Endodermal cell (in vitro differentiated cells): ENCODE data around the gene RWDD1. TPM values are rescaled to one million over a fixed set of nuclear protein-coding genes. Genes with fewer than 3 reads are reported as not detected.

Experiments
- DNase-seq: peaks from one replicate; pipeline ENCODE4 v3.0.0-alpha.2; 2017
- H3K27ac ChIP-seq: 2 replicates; pipeline ENCODE4 v1.5.1; 2013; ENCODE audit warnings: mild to moderate bottlenecking, low read depth, low read length, moderate library complexity
- H3K27me3 ChIP-seq: 2 replicates; pipeline ENCODE4 v1.6.1; 2013; ENCODE audit warnings: mild to moderate bottlenecking, low read length, moderate library complexity; ENCODE audit not compliant: insufficient read depth, control insufficient read depth, poor library complexity, severe bottlenecking
- H3K36me3 ChIP-seq: 2 replicates; pipeline ENCODE4 v1.7.0; 2013; ENCODE audit warnings: mild to moderate bottlenecking, low read length, moderate library complexity; ENCODE audit not compliant: control insufficient read depth, insufficient read depth
- H3K4me1 ChIP-seq: one replicate; pipeline ENCODE4 v1.7.0; 2013; ENCODE audit warnings: low read length; ENCODE audit not compliant: control insufficient read depth, insufficient read depth
- H3K4me3 ChIP-seq: 2 replicates; pipeline ENCODE4 v1.5.1; 2013; ENCODE audit warnings: mild to moderate bottlenecking, low read length, moderate library complexity
- H3K9ac ChIP-seq: 2 replicates; pipeline ENCODE4 v1.6.1; 2013; ENCODE audit warnings: mild to moderate bottlenecking, low read length, moderate library complexity; ENCODE audit not compliant: poor library complexity, severe bottlenecking; ENCODE audit errors: extremely low read depth
- H3K9me3 ChIP-seq: 2 replicates; pipeline ENCODE4 v1.6.1; 2013; ENCODE audit warnings: mild to moderate bottlenecking, low read length, moderate library complexity; ENCODE audit not compliant: control insufficient read depth
- H3K27ac Mint-ChIP-seq: 2 replicates; pipeline ENCODE4 v1.8.0; 2020; ENCODE audit warnings: mixed read lengths
- H3K27me3 Mint-ChIP-seq: 2 replicates; pipeline ENCODE4 v1.8.0; 2021; ENCODE audit warnings: mild to moderate bottlenecking, mixed read lengths; ENCODE audit not compliant: insufficient read depth
- H3K36me3 Mint-ChIP-seq: 2 replicates; pipeline ENCODE4 v1.8.0; 2020; ENCODE audit warnings: low read depth, mixed read lengths
- H3K4me1 Mint-ChIP-seq: 2 replicates; pipeline ENCODE4 v1.8.0; 2020; ENCODE audit warnings: mixed read lengths
- H3K4me3 Mint-ChIP-seq: 2 replicates; pipeline ENCODE4 v1.8.0; 2020; ENCODE audit warnings: mild to moderate bottlenecking, moderate library complexity, mixed read lengths
- H3K9me3 Mint-ChIP-seq: 2 replicates; pipeline ENCODE4 v1.8.0; 2020; ENCODE audit warnings: mild to moderate bottlenecking, mixed read lengths
- WGBS, 2 experiments: methylation state at CpG; one replicate each; pipeline versions ENCODE4 v1.1.5 to v1.1.7; 2013; ENCODE audit warnings: missing lambda C conversion rate in 2 of 2, mixed read lengths in 1 of 2; ENCODE audit not compliant: insufficient coverage in 1 of 2, insufficient read length in 1 of 2; 5-methylcytosine and 5-hydroxymethylcytosine counted together
- total RNA-seq, 2 donors: library from RNA; stranded (reverse); fragmentation: NEBNext Ultra II Directional in 1 of 2; extraction: Animal tissue kit (Norgen Biotek cat#: 25700) in 1 of 2; gene quantifications; 2 replicates in 1 of 2; 3 replicates in 1 of 2; pipeline ENCODE4 v1.2.1, GENCODE V29; 2021
- TF ChIP-seq, protein P1 (sequence below): fragments of 200-600 bp; sonication (generic); conservative IDR thresholded peaks from 2 replicates; pipeline ENCODE4 v1.5.0; 2021; ENCODE audit warnings: antibody characterized with exemption, mild to moderate bottlenecking

The RWDD1 gene
- total RNA-seq, 2 donors from 2014 or later, result 35.5 to 35.8 TPM

DNA sequence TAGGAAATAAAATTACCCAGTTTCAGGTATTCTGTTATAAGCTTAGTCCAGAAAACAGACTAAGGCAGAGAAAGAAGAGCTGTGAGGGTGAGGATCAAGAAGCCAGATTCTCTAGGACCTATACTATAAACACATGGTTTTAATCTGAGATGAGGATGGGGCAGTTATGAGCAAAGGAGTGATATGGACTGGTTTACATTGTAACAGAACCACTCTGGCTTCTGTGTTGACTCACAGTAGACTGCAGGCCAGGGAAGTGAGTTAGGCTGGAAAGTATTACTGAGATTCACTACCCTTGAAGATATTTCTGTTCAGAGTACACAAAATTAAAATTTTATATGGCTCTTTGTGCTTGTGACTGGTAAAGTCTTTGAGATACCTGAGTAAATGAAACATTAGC lies 3.2 kb upstream of the RWDD1 start:
- Mint-ChIP-seq H3K4me3 (no peak overlapping the region), H3K4me1 (peaks cover 5% of the 10 kb centered on the region), H3K36me3 (no peaks in the 10 kb centered on the region), H3K27me3 (peaks cover 7% of the 10 kb centered on the region), H3K9me3 (no peaks in the 10 kb centered on the region), H3K27ac (no peak overlapping the region)
- TF ChIP-seq, protein P1, sequence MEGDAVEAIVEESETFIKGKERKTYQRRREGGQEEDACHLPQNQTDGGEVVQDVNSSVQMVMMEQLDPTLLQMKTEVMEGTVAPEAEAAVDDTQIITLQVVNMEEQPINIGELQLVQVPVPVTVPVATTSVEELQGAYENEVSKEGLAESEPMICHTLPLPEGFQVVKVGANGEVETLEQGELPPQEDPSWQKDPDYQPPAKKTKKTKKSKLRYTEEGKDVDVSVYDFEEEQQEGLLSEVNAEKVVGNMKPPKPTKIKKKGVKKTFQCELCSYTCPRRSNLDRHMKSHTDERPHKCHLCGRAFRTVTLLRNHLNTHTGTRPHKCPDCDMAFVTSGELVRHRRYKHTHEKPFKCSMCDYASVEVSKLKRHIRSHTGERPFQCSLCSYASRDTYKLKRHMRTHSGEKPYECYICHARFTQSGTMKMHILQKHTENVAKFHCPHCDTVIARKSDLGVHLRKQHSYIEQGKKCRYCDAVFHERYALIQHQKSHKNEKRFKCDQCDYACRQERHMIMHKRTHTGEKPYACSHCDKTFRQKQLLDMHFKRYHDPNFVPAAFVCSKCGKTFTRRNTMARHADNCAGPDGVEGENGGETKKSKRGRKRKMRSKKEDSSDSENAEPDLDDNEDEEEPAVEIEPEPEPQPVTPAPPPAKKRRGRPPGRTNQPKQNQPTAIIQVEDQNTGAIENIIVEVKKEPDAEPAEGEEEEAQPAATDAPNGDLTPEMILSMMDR, result no peak
- H3K4me1 ChIP-seq, result peaks cover 5% of the 10 kb centered on the region
- no peak overlapping the region for H3K4me3 ChIP-seq
- H3K9me3 ChIP-seq, result no peaks in the 10 kb centered on the region
- H3K9ac ChIP-seq, result no peak overlapping the region
- no peaks in the 10 kb centered on the region for H3K36me3 ChIP-seq
- no peak for DNase-seq
- H3K27ac ChIP-seq, result no peak overlapping the region
- no peaks in the 10 kb centered on the region for H3K27me3 ChIP-seq

DNA sequence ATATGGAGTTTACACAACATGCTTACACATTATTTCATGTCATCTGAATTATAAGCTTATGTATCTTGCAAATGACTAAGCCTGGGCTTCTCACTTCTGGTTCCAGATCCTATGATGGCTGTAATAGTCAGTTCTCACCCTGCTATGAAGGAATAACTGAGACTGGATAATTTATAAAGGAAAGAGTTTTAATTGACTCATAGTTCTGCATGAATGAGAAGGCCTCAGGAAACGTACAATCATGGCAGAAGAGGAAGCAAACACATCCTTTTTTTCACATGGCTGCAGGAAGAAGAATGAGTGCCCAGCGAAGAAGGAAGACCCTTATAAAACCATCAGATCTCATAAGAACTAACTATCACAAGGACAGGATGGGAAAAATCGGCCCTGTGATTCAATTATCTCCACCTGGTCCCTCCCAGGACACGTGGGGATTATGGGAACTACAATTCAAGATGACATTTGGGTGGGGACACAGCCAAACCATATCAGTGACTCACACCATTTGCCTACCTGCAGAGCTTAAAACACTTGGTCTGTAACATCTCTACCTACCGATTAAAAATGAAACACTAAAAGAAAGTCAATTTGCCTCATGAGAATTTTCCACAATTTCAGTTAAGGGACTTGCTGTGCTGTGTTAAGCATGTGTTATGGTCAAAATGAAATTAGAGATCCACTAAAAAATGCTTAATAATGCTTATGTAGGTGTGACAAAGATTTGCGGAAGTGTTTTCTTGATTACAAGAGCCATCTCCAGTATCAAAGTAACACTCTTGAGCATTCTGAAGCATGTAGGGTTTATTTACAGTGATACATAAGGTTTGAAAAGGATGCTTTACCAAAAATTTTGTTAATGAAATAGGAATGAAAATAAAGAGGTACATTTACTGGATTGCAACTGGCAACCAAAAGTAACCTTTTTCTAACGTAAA lies 2.2 kb upstream of the RWDD1 start:
- H3K27me3 ChIP-seq, result no peaks in the 10 kb centered on the region
- H3K27me3 Mint-ChIP-seq, result peaks cover 7% of the 10 kb centered on the region
- H3K27ac ChIP-seq, result no peak overlapping the region
- DNase-seq, result no peak
- no peaks in the 10 kb centered on the region for H3K9me3 Mint-ChIP-seq
- peaks cover 5% of the 10 kb centered on the region for H3K4me1 Mint-ChIP-seq
- H3K4me3 Mint-ChIP-seq, result no peak overlapping the region
- no peak overlapping the region for H3K9ac ChIP-seq
- H3K9me3 ChIP-seq, result no peaks in the 10 kb centered on the region
- 76 to 78% methylated on average over 4 to 7 of the region's 7 CpGs for WGBS, 2 experiments
- TF ChIP-seq, protein P1, result no peak
- no peak overlapping the region for H3K27ac Mint-ChIP-seq
- peaks cover 7% of the 10 kb centered on the region for H3K4me1 ChIP-seq
- H3K4me3 ChIP-seq, result no peak overlapping the region
- H3K36me3 Mint-ChIP-seq, result no peaks in the 10 kb centered on the region
- H3K36me3 ChIP-seq, result peaks cover 5% of the 10 kb centered on the region

DNA sequence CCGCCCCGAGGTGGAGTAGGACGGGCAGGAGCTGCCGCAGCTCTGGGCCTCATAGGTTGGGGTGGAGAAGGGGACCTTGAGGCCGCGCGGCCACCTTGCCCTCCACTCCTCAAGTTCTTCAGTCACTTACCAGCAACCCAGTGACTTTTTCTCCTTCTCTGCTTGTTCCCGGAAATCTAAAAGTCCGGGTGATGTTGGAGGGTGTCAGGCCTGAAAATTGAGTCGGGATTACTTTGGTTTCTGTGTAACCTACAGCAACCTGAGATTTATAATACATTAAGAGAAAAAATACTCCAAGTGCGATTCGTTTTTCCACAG lies 338 bp downstream of the RWDD1 start:
- Histone ChIP-seq H3K9me3 (no peaks in the 10 kb centered on the region), H3K4me3 (peak overlapping the region; percentile 92), H3K36me3 (peaks cover 18% of the 10 kb centered on the region), H3K9ac (peak overlapping the region; percentile 89), H3K4me1 (peaks cover 7% of the 10 kb centered on the region), H3K27ac (peak overlapping the region; percentile 85), H3K27me3 (no peaks in the 10 kb centered on the region)
- Mint-ChIP-seq H3K4me3 (peak overlapping the region; percentile 91), H3K4me1 (peaks cover 5% of the 10 kb centered on the region), H3K9me3 (no peaks in the 10 kb centered on the region), H3K27me3 (peaks cover 7% of the 10 kb centered on the region), H3K27ac (peak overlapping the region; percentile 95), H3K36me3 (peaks cover 8% of the 10 kb centered on the region)
- 0 to 7% methylated on average over 3 to 10 of the region's 12 CpGs for WGBS, 2 experiments
- no peak for DNase-seq
- TF ChIP-seq, protein P1, result no peak
